IPS-18c (cell line): ENCODE data around the gene RHBDD1.
"Not testable (repeated sequence)": the region's sequence is repeated elsewhere in the genome, so short reads cannot be mapped to it uniquely, and the experiment has no call there.

Source experiments
- H3K4me3 ChIP-seq: 2 replicates; pipeline ENCODE4 v1.7.0; 2013; ENCODE audit warnings: low read depth, mild to moderate bottlenecking, low read length, moderate library complexity; ENCODE audit not compliant: insufficient read depth
- H3K9me3 ChIP-seq: one replicate; pipeline ENCODE4 v1.6.1; 2013; ENCODE audit warnings: mild to moderate bottlenecking, low read length, moderate library complexity; ENCODE audit not compliant: control insufficient read depth, insufficient read depth

RHBDD1 gene

DNA sequence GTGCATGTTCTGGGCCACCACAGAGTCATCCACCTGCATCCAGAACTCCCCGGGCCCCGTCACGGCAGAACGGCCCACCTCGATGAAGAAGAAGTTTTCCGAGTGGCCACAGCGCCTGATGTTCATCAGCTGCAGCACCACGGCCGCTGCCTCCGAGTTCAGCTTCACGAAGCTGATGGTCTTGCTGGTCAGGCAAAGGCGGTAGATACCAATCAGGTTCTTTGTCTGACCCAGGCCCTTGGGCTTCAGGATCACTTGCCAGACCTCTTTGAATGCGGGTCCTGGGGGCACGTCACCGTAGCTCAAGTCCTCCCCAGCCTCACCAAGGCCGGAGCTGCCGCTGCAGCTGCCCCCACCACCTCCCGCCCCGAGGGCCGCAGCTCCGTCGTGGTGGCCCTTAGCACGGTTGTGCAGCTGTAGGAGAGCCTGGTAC, 37.8 kb upstream of the RHBDD1 start:
- Histone ChIP-seq H3K9me3 (peaks cover 2% of the 10 kb centered on the region), H3K4me3 (peak overlapping the region; percentile 81)

DNA sequence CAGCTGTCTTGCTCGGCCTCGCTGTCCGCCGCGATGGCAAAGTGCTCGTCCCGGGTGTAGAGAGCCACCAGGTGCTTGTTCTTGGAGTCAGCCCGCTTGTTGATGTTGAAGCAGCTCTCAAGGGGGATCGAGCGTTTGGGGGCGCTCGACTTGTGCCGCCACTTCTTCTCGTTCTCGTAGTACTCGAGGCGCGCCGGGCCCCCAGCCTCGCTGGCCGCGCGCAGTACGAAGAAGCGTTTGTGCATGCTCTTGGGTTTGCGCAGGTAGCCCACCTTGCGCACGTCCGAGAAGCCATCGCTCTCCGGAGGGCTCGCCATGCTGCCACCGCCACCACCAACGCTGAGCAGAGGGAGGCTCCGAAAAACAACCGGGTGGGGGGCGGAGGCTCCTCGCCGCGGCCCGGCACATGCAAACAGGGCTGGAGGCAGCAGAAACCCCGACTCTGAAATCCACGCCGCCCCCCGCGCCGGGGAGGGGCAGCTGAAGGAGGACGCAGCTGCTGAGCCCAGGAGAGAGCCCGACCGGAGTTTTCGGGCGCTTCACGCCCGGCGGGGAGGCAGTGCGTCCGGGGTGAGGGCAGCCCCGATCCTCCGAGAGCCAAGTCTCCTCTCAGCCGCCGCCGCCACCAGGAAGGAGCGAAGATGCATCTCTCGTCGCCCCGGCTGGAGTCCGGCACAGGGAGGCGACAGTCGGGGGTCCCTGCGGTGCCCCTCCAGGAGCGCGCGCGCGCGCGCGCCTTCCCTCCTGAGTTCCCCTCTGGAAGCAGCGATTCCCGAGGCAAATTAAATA, 37.2 kb upstream of the RHBDD1 start:
- Histone ChIP-seq H3K4me3 (peak overlapping the region; percentile 81), H3K9me3 (peaks cover 2% of the 10 kb centered on the region)

DNA sequence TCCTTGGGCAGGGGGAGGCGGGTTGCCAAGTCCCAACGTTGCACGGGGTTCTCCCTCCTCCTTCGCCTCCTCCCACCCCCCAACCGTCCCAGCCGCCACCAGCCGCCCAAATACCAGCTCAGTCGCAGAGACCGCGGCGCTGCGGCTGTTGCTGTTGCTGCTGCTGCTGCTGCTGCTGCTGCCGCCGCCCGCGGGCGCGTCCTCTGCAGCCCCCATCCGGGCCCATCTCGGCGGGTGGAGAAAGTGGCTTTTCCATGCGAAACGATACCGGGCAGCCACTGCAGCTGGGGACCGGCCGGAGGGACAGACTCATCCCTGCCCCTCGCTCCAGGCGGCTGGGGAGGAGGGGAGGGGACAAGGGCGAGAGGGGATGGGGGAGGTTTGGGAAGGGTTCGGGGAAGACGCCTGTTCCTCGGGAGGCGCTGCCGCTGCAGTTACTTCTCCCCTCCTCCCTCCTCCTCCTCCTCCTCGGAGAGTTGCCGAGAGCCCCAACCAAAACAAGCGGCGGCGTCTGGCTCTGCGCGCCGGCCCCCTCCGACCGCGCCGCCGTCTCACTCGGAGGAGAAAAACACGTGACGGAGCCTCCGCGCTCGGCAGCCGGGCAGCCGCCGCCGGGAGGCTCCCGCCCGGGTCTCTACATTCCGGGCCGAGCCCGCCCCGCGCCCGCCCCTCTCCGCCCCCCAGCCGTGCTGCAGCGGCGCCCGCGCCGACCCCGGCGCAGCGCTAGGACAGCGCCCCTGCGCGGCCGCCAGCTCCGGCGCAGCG, 36.5 kb upstream of the RHBDD1 start, which contains the start of gene IRS1:
Gene IRS1, minus strand, starts transcription at position 610 of the 765 bp plus-strand sequence. CDS start 1,082 bp downstream, outside the sequence.
- Histone ChIP-seq H3K9me3 (peaks cover 2% of the 10 kb centered on the region), H3K4me3 (peak within 1 kb of the TSS; percentile 81)

DNA sequence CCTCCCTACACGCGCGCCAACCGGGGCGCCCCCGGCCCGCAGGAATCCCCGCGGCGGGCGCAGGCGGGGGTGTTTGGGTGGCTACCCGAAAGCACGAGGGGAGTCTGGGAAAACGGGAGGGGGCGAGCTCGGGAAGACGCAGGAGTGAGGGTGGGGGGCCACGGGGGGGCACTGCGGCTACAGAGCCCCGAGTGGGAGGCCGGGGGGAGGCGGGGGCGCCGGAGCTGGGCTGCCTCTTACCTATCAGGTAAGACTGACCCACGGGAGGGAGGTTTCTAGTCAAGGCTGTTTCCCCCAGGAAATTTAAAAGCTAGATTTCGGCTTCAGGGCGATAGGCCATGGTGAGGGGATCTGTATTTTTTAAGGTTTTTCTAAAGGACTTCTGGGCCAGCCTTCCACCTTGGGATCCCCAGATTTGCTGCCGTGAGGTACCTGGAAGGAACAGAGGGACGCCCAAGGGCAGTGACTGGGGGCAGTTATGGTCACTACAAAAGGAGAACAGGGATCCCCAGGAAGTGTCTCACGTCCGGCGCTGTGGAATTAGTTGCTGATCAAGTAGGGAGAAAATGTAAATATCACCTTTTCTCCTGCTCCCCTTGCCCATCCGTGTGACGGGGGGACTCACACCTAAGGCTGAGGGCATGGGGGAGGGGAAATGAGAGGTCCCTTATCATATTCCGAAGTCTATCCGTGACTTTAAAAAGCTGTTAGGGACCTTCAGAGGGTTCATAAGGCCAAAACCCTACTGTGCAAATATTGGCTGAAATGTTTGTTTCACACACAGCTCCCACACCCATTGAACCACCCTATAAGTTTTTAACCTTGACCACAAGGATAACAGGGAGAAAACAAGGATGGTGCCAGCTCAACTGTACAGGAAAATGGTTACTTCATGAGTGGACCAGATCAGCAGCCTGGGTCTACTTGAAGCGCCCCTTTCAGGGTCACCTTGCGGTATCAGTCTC, 35.6 kb upstream of the RHBDD1 start:
- peaks cover 2% of the 10 kb centered on the region for H3K9me3 ChIP-seq
- H3K4me3 ChIP-seq: peak overlapping the region; percentile 40

DNA sequence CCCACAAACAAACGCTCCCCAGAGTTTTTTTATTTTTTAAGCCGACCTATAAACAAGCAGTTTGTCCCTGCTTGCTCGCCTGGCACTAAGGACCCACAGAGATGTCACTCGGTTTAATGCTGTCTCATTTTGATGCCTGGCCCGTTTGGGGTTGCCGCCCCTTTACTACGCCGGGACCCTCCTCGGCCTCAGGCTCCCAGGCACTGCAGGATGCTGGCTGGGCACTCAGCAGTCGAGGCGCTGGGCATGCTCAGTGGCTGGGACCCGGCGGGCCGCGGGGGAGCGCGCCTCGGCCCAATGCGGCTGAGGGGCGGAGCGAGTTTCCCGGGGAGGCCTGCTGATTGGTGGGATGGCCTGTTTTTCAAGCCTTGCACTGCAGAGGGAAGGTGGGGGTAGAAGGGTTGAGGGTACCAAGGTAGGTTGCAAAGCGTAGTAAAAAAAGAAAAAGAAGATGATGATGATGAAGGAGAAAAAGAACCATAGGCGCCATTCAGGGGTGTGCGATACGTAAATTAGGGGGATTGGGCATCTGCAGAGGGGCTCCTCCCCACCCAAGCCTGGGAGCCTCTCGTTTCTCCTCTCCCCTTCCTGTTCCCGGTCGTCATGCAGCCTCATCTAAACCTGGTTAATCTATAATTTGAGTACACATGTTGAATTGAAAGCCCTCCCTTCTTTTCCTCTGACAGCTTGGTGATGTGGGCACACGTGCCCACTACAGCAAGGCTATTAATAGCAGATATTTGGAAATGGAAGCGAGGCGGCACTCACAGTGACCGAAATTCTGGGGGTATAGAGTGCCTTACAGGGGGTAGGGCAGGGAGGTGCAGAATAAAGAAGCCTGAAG, 34.7 kb upstream of the RHBDD1 start:
- Histone ChIP-seq H3K4me3 (peak overlapping the region; percentile 40), H3K9me3 (peaks cover 2% of the 10 kb centered on the region)

DNA sequence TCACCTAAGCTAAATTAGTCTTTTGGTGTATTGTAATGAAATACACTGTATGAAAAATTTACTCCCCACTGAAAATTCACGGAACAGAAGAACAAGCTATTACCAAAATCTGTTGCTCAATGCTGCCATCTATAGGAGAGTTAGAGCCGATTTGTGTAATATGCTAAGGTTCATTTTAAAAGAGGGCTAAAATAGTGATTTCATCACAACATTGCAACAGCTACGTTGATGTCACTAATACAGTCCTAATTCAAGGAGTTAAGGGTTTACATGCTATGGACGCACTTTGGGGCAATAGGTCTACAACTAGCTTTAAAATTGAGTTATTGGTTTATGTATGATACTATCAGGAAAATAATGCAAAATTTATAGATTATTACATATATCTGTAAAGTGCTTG, 33.3 kb upstream of the RHBDD1 start:
- Histone ChIP-seq H3K4me3 (no peak overlapping the region), H3K9me3 (peaks cover under 1% of the 10 kb centered on the region)

DNA sequence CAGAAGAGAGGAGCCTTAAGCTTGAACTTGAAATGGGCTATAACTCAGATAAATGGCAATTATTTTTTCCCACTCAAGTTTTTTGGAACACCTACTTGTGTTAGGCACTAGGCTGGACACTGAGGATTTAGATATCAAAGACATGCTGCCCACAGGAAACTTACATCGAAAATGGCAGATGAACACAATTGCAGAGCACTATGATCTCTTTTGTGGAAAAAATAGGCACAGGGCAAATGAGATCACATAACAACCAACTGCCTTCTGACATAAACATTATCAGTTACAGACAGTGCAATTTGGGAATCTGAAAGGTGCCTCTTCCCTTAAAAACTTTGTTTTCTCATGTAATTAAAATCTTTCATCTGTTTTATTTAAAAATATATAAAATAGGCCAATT, 32.4 kb upstream of the RHBDD1 start:
- H3K4me3 ChIP-seq: no peak overlapping the region
- no peaks in the 10 kb centered on the region for H3K9me3 ChIP-seq

DNA sequence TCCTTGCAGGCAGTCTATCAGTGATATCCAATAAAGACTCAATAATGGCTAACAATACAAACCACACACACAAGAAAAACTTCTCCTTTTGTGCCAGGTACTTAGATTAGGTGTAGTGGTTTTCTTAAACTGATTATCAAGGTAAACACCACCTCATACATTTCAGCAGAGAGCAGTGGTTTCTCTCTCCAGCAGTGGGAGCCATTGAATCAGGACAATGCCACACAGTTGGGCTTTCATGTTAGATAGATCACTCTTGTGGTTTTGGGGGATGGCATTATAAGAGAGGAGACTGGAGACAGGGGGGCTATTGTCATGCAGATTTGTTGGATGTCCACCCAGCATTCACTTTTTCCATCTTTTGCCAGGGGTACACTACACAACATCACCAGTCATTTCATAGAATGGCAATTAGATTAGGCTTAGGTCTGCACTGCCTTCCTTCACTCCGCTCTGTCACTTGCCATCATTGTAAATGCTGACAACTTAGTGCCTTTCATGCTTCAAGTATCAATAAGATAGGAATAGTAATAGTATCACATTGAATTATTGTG, 22.6 kb upstream of the RHBDD1 start:
- no peaks in the 10 kb centered on the region for H3K9me3 ChIP-seq

DNA sequence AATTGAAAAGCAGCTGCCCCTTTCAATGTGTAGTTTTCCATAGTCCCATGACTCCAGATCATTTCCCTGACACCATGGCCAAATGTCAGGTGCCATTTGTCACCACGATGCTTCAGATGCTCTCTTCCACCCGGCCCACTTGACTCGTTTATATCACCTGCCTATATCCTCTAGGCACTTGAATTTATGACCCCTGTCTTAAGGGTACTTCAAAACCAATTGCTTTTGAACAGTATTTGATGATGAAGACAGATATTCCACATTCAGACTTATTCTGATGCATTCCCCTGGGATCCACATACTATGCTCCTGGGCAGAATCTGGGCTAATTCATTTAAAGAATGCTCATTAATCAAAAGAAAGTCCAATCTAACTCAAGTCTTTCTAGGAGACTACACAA, 16.9 kb upstream of the RHBDD1 start:
- no peaks in the 10 kb centered on the region for H3K9me3 ChIP-seq
- H3K4me3 ChIP-seq: no peak overlapping the region

More for the DNA sequence above, 22.6 kb upstream of the RHBDD1 start:
- H3K4me3 ChIP-seq: no peak overlapping the region

DNA sequence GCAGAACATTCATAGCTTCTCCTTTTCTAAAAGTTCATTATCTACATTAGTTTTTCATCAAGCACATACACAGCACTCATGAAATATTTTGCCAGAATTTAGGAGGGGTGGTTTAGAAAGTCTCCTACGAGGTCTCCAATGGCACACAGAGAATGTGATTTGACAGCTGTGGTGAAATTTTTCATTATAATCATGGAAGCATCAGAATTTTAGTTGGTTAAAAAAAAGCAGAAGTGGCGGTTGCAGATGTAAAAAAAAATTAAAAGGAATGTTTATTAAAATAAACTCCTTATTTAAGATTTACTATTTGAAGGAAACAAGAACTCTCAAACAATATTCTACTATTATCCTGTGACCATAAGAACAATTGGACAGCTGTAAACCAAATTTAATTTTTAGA, 10.8 kb upstream of the RHBDD1 start:
- no peaks in the 10 kb centered on the region for H3K9me3 ChIP-seq
- no peak overlapping the region for H3K4me3 ChIP-seq

DNA sequence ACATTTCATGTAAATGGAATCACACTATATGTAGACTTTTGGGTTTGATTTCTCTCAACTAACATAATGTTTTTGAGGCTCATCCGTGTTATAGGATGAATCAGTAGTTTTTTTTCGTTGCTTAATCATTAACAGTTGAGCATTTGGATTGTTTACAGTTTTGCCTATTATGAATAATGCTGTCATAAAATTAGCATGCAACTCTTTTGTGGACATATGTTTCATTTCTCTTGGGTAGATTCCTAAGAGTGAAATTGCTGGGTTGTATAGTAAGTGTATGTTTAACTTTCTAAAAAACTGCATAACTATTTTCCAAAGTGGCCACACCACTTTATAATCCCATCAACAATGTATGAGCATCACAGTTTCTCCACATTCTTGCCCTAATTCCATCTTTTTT, 7.7 kb upstream of the RHBDD1 start:
- no peaks in the 10 kb centered on the region for H3K9me3 ChIP-seq
- H3K4me3 ChIP-seq: no peak overlapping the region

DNA sequence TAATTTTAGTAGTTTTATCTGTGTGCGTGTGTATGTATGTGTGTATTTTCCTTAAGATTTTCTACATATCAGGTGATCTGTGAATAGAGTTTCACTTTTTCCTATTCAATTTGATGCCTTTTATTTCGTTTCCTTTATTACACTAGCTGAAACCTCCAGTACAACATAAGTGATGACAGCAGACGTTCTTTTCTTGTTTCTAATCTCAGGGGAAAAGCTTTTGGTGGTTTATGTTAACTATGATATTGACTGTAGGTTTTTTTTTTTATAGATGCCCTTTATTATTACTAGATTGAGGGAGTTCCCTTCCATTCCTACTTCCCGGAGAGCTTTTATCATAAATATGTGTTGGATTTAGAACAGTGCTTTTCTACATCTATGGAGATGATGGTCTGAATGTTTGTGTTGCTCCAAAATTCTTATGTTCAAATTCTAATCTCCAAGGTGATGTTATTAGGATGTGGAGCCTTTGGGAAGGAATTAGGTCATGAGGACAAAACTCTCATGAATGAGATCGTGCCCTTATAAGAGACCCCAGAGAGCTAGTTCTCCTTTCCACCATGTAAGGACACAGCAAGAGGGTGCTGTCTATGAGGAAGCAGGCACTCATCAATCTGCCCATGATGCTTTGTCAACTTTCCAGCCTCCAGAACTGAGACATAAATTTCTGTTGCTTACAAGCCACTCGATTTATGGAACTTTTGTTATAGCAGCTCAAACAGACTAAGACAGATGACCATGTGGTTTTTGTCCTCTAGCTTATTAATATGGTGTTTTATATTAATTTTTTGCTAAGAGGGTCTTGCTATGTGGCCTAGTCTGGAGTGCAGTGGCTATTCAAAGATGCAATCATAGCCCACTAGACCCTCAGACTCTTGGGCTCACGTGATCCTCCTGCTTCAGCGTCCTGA, 5.9 kb upstream of the RHBDD1 start:
- Histone ChIP-seq H3K9me3 (no peaks in the 10 kb centered on the region), H3K4me3 (no peak overlapping the region)

DNA sequence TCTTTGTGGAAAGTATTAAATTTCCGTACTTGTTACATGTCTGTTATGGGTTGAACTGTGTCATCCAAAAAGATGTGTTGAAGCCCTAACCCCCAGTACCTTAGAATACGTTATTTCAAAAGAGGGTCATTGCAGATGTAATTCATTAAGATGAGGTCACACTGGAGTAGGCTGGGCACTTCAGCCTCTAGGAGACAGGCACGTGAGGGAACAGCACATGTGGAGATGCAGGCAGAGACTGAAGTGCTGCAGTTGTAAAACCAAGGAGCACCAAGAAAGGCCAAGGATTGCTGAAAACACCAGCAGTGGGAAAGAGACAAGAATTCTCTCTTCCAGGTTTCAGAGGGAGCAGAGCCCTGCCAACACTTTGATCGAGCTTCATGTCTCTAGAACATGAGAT, 4.6 kb upstream of the RHBDD1 start:
- Histone ChIP-seq H3K4me3 (no peak overlapping the region), H3K9me3 (no peaks in the 10 kb centered on the region)

DNA sequence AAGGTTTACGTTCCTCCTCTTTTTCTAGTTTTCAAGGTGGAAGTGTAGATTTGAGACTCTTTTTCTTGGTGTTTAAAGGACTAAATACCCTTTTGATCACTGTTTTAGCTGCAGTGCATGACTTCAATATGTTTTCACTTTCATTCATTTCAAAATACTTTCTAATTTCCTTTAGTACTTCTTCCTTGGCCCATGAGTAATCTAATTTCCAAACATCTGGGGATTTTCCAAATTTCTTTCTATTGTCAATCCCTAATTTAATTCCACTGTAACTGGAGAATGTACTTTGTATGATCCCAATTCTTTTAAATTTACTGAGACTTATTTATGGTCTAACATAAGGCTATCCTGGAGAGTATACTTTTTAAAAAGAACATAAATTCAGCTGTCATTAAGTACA, 3.8 kb upstream of the RHBDD1 start:
- Histone ChIP-seq H3K4me3 (no peak overlapping the region), H3K9me3 (no peaks in the 10 kb centered on the region)

DNA sequence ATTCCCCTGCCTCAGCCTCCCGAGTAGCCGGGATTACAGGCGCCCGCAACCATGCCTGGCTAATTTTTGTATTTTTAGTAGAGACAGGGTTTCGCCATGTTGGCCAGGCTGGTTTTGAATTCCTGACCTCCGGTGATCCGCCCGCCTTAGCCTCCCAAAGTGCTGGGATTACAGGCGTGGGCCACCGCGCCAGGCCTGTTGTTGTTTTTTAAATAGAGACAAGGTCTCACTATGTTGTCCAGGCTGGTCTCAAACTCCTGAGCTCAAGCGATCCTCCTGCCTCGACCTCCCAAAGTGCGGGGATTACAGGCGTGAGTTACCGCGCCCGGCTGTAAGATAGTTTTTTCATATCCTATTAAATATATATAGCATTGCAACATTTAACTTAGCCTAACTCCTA, 974 bp upstream of the RHBDD1 start:
- H3K9me3 ChIP-seq, H3K4me3 ChIP-seq: not testable (repeated sequence)
